Tibial nerve (tissue), 4 donors: Measurements from ENCODE around the gene AIG1. TPM values are rescaled to one million over a fixed set of nuclear protein-coding genes. Genes with fewer than 3 reads are reported as not detected.

ENCODE experiments used
- DNase-seq, 2 donors: peaks; one replicate each; pipeline ENCODE4 v3.0.0-alpha.2; 2019; ENCODE audit warnings: low spot score in 2 of 2
- H3K27ac ChIP-seq, 4 donors: fragments of 200-600 bp; sonication (generic) in 3 of 4; one replicate each; pipeline ENCODE4 v1.5.1; 2017 to 2019; ENCODE audit warnings: mild to moderate bottlenecking in 1 of 4
- H3K27me3 ChIP-seq, 2 donors: fragments of 200-600 bp; sonication (generic) in 1 of 2; one replicate each; pipeline versions ENCODE4 v1.5.1 to v1.6.0; 2017 to 2019
- H3K36me3 ChIP-seq, 3 donors: fragments of 200-600 bp; sonication (generic); one replicate each; pipeline ENCODE4 v1.5.1; 2018 to 2019
- H3K4me1 ChIP-seq, 4 donors: fragments of 200-600 bp; sonication (generic) in 3 of 4; one replicate each; pipeline ENCODE4 v1.5.1; 2017 to 2019
- H3K4me3 ChIP-seq, 4 donors: fragments of 200-600 bp; sonication (generic) in 3 of 4; one replicate each; pipeline ENCODE4 v1.5.1; 2017 to 2019; ENCODE audit warnings: mild to moderate bottlenecking in 1 of 4, moderate library complexity in 1 of 4
- H3K9me3 ChIP-seq, 4 donors: fragments of 200-600 bp; sonication (generic) in 3 of 4; one replicate each; pipeline ENCODE4 v1.5.1; 2017 to 2019
- CTCF ChIP-seq, 5 experiments: fragments of 200-600 bp in 3 of 5; fragments of 450-650 bp in 2 of 5; sonication (generic) in 3 of 5; IDR thresholded peaks; one replicate each; pipeline ENCODE4 v1.5.1; 2016 to 2019; ENCODE audit warnings: antibody characterized with exemption in 5 of 5, mild to moderate bottlenecking in 3 of 5, moderate library complexity in 2 of 5
- EP300 ChIP-seq, 2 donors: sonication (generic); formaldehyde crosslinking; IDR thresholded peaks; one replicate each; pipeline ENCODE4 v1.6.1; 2017; ENCODE audit warnings: antibody characterized with exemption in 2 of 2, mild to moderate bottlenecking in 1 of 2
- POLR2A ChIP-seq, 2 donors: fragments of 450-650 bp; IDR thresholded peaks; one replicate each; pipeline ENCODE4 v1.6.1; 2017; ENCODE audit warnings: antibody characterized with exemption in 2 of 2, mild to moderate bottlenecking in 2 of 2, moderate library complexity in 2 of 2
- WGBS, 2 donors: methylation state at CpG; one replicate each; pipeline ENCODE4 v1.1.5; 2018; 5-methylcytosine and 5-hydroxymethylcytosine counted together
- total RNA-seq, 4 donors: library from RNA; depleted of rRNA; stranded (reverse); fragments of >200 nt; gene quantifications; one replicate each; pipeline ENCODE4 v1.1.0, GENCODE V29; 2016

The AIG1 gene
- total RNA-seq, 4 donors from 2014 or later = 18.2 to 23.9 (median 22.2) TPM

GRCh38 chr6:143055213-143055612 is 5.5 kb upstream of the AIG1 start:
- no peaks in the 10 kb centered on the region for H3K27me3 ChIP-seq
- peaks cover 0 to 8% (median 2%) of the 10 kb centered on the region in 4 donors for H3K4me1 ChIP-seq
- H3K9me3 ChIP-seq = no peaks in the 10 kb centered on the region
- DNase-seq = no peak
- no peaks in the 10 kb centered on the region for H3K36me3 ChIP-seq
- TF ChIP-seq POLR2A (IDR thresholded peaks at IDR 0.05) (no peak), EP300 (IDR thresholded peaks at IDR 0.05) (no peak), CTCF (IDR thresholded peaks at IDR 0.05) (no peak)
- H3K4me3 ChIP-seq = no peak overlapping the region
- 88 to 90% methylated on average over 2 of the region's 2 CpGs for WGBS, 2 donors
- H3K27ac ChIP-seq = no peak overlapping the region

DNA sequence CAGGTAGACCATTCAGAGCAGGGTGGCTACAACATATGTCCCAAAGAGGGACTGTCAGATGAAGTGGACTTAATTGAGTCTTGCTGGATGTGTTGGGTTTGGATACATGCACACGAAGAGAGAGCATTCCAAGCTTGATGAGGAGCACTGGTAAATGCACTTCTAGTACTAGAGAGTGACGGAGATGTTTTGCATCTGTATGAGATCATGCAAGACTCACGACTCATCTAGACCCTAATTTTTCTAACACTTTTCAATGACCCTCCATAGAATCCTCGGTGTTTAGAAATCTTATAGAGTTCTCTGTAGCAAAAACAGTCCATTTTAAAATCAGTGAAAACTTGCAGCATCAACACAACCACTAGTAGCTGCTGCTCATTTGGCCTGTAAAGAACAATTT is 4.8 kb upstream of the AIG1 start:
- Histone ChIP-seq H3K36me3 (no peaks in the 10 kb centered on the region), H3K4me3 (no peak overlapping the region), H3K4me1 (peaks cover 0 to 9% (median 2%) of the 10 kb centered on the region in 4 donors), H3K27me3 (no peaks in the 10 kb centered on the region), H3K27ac (no peak overlapping the region), H3K9me3 (no peaks in the 10 kb centered on the region)
- no peak for DNase-seq
- 83% methylated on average over 4 of the region's 4 CpGs for WGBS, 2 donors
- TF ChIP-seq POLR2A (IDR thresholded peaks at IDR 0.05) (no peak), CTCF (IDR thresholded peaks at IDR 0.05) (no peak), EP300 (IDR thresholded peaks at IDR 0.05) (no peak)

GRCh38 chr6:143058987-143059386 is 1.7 kb upstream of the AIG1 start:
- Histone ChIP-seq H3K27ac (no peak overlapping the region), H3K36me3 (no peaks in the 10 kb centered on the region), H3K27me3 (no peaks in the 10 kb centered on the region), H3K4me3 (no peak overlapping the region), H3K9me3 (no peaks in the 10 kb centered on the region), H3K4me1 (peaks cover 0 to 23% (median 6%) of the 10 kb centered on the region in 4 donors)
- 87 to 95% methylated on average over 7 of the region's 7 CpGs for WGBS, 2 donors
- TF ChIP-seq POLR2A (IDR thresholded peaks at IDR 0.05) = no peak
- no peak for TF ChIP-seq EP300 (IDR thresholded peaks at IDR 0.05)
- no peak for TF ChIP-seq CTCF (IDR thresholded peaks at IDR 0.05)
- DNase-seq = no peak

GRCh38 chr6:143059663-143060353 is 881 bp upstream of the AIG1 start:
- TF ChIP-seq EP300 (IDR thresholded peaks at IDR 0.05) (no peak), CTCF (IDR thresholded peaks at IDR 0.05) (no peak), POLR2A (IDR thresholded peaks at IDR 0.05) (no peak)
- Histone ChIP-seq H3K27me3 (no peaks in the 10 kb centered on the region), H3K9me3 (no peaks in the 10 kb centered on the region), H3K36me3 (no peaks in the 10 kb centered on the region), H3K4me1 (peaks cover 0 to 23% (median 6%) of the 10 kb centered on the region in 4 donors), H3K27ac (peak overlapping the region; percentile 94 to 97 (median 96)), H3K4me3 (peak overlapping the region; percentile 81 to 92 (median 88))
- no peak for DNase-seq
- WGBS, 2 donors = 7% methylated on average over 8 of the region's 8 CpGs

GRCh38 chr6:143060354-143060805 is 309 bp upstream of the AIG1 start:
- Histone ChIP-seq H3K27ac (peak overlapping the region; percentile 94 to 97 (median 96)), H3K4me1 (peaks cover 0 to 23% (median 6%) of the 10 kb centered on the region in 4 donors), H3K36me3 (no peaks in the 10 kb centered on the region), H3K9me3 (no peaks in the 10 kb centered on the region), H3K4me3 (peak overlapping the region; percentile 81 to 92 (median 88)), H3K27me3 (no peaks in the 10 kb centered on the region)
- DNase-seq = peak; percentile 60 to 69
- TF ChIP-seq EP300 (IDR thresholded peaks at IDR 0.05) = peak in 1 of 2 donors; percentile 86
- peak in 1 of 5 experiments; percentile 40 for TF ChIP-seq CTCF (IDR thresholded peaks at IDR 0.05)
- peak in 1 of 2 donors; percentile 60 for TF ChIP-seq POLR2A (IDR thresholded peaks at IDR 0.05)
- 0% methylated on average over 2 to 11 of the region's 52 CpGs for WGBS, 2 donors
